Measurements from ENCODE around the gene COG4. TPM values are rescaled to one million over a fixed set of nuclear protein-coding genes. Genes with fewer than 3 reads are reported as not detected.

Gene COG4
- total and polyA plus RNA-seq, 2 experiments from 2014 or later, result 28.8 to 38.1 TPM

- Histone ChIP-seq H2AFZ (no peak overlapping the region), H3K27ac (ENCODE audit: low read depth) (no peak overlapping the region), H3F3A (replicated peaks; ENCODE audit: low read depth) (no peaks in the 10 kb centered on the region), H3K4me1 (ENCODE audit: insufficient read depth) (no peaks in the 10 kb centered on the region), H4K20me1 (replicated peaks; ENCODE audit: insufficient read depth) (no peaks in the 10 kb centered on the region), H3K36me3 (ENCODE audit: insufficient read depth) (no peaks in the 10 kb centered on the region), H3K4me3 (no peak overlapping the region), H3K4me2 (no peak overlapping the region), H3K79me2 (replicated peaks; ENCODE audit: insufficient read depth) (no peaks in the 10 kb centered on the region), H3K27me3 (ENCODE audit: insufficient read depth) (no peaks in the 10 kb centered on the region), H3K9me2 (ENCODE audit: insufficient read depth) (no peaks in the 10 kb centered on the region)
- Mint-ChIP-seq H3K36me3 (ENCODE audit: low read depth) (no peaks in the 10 kb centered on the region; the same call in 2 of the 3 replicates), H3K9me3 (no peaks in the 10 kb centered on the region), H3K4me1 (peaks cover 13% of the 10 kb centered on the region; the same call in 2 of the 3 replicates), H3K27me3 (ENCODE audit: insufficient read depth, low read depth, poor library complexity) (peaks cover 9% of the 10 kb centered on the region), H3K27ac (no peak overlapping the region), H3K4me3 (no peak overlapping the region)
- ATAC-seq (no peak), DNase-seq (ENCODE audit: low spot score) (no peak)
- TF ChIP-seq CREB1 (CRISPR knock-in tag; IDR thresholded peaks at IDR 0.05; ENCODE audit: low read depth) (no peak), ZNF331 (CRISPR knock-in tag; IDR thresholded peaks at IDR 0.05; ENCODE audit: low read depth) (no peak), EZH2 (IDR thresholded peaks at IDR 0.05; ENCODE audit: low read depth, unreplicated experiment) (no peak), REST (IDR thresholded peaks at IDR 0.05; ENCODE audit: unreplicated experiment) (no peak), ZNF114 (CRISPR knock-in tag; IDR thresholded peaks at IDR 0.05) (no peak), CTCF (conservative IDR thresholded peaks at IDR 0.05; ENCODE audit: low read depth in 2 of 2) (no peak), ZNF462 (CRISPR knock-in tag; IDR thresholded peaks at IDR 0.05) (no peak), NANOG (IDR thresholded peaks at IDR 0.05; ENCODE audit: borderline replicate concordance) (no peak), POLR2AphosphoS5 (IDR thresholded peaks at IDR 0.05; ENCODE audit: low read depth) (no peak), EZH2phosphoT487 (IDR thresholded peaks at IDR 0.05; ENCODE audit: unreplicated experiment) (no peak), STAT1 (IDR thresholded peaks at IDR 0.05; ENCODE audit: unreplicated experiment) (no peak), ETS1 (IDR thresholded peaks at IDR 0.05) (no peak), JUNB (IDR thresholded peaks at IDR 0.05; ENCODE audit: unreplicated experiment) (no peak)
These were observed 48.9 kb downstream of the COG4 start for GRCh38 chr16:70474320-70475053.
